ENCODE data around the gene MIPOL1. TPM values are rescaled to one million over a fixed set of nuclear protein-coding genes. Genes with fewer than 3 reads are reported as not detected.
A peak's percentile ranks its signal among the peaks of the same experiment; 100 is the strongest.
"Not testable (repeated sequence)": the region's sequence is repeated elsewhere in the genome, so short reads cannot be mapped to it uniquely, and the experiment has no call there.

Gene MIPOL1
- 7.7 and 8.1 TPM in 2 replicates for total RNA-seq (2014; rRNA removed; shearing (Covaris generic))
- polyA plus RNA-seq (2015; cell fraction: cytosol; rRNA removed): 6.4 and 6.8 TPM in 2 replicates
- 5.8 and 8.9 TPM in 2 replicates for polyA plus RNA-seq (2015; cell fraction: nucleus; rRNA removed)

- peak; percentile 81 for DNase-seq (ENCODE audit: low read depth)
Observed at GRCh38 chr14:37197421-37198272, at the start of gene MIPOL1. Gene MIPOL1, plus strand, starts transcription at chr14:37197937. Its CDS starts 49,952 bp downstream, at chr14:37247889.

- DNase-seq (ENCODE audit: low read depth): peak; percentile 50
Observed at GRCh38 chr14:37150414-37150813, 47.3 kb upstream of the MIPOL1 start.

- DNase-seq (ENCODE audit: low read depth): no peak
Observed at GRCh38 chr14:37153005-37153404, 44.7 kb upstream of the MIPOL1 start.

- DNase-seq (ENCODE audit: low read depth): no peak
Observed at GRCh38 chr14:37153483-37153882, 44.3 kb upstream of the MIPOL1 start.

GRCh38 chr14:37157987-37158386 lies 39.8 kb upstream of the MIPOL1 start:
- DNase-seq (ENCODE audit: low read depth): no peak

GRCh38 chr14:37162307-37162706 lies 35.4 kb upstream of the MIPOL1 start:
- DNase-seq (ENCODE audit: low read depth): not testable (repeated sequence)

- no peak for DNase-seq (ENCODE audit: low read depth)
Observed at GRCh38 chr14:37165794-37166193, 31.9 kb upstream of the MIPOL1 start.

GRCh38 chr14:37167151-37168047 lies 30.3 kb upstream of the MIPOL1 start:
- DNase-seq (ENCODE audit: low read depth): peak; percentile 11

GRCh38 chr14:37168721-37169120 lies 29.0 kb upstream of the MIPOL1 start:
- DNase-seq (ENCODE audit: low read depth): no peak

- DNase-seq (ENCODE audit: low read depth): no peak
Observed at GRCh38 chr14:37170237-37170636, 27.5 kb upstream of the MIPOL1 start.

GRCh38 chr14:37170993-37171392 lies 26.7 kb upstream of the MIPOL1 start:
- DNase-seq (ENCODE audit: low read depth): no peak

- DNase-seq (ENCODE audit: low read depth): no peak
Observed at GRCh38 chr14:37171678-37172023, 26.1 kb upstream of the MIPOL1 start.

- DNase-seq (ENCODE audit: low read depth): peak; percentile 85
Observed at GRCh38 chr14:37172024-37172869, 25.5 kb upstream of the MIPOL1 start, which contains the start of gene SLC25A21. Gene SLC25A21, minus strand, starts transcription at chr14:37172606.

- DNase-seq (ENCODE audit: low read depth): no peak
Observed at GRCh38 chr14:37172936-37173614, 24.7 kb upstream of the MIPOL1 start.

- DNase-seq (ENCODE audit: low read depth): peak; percentile 55
Observed at GRCh38 chr14:37179896-37180502, 17.7 kb upstream of the MIPOL1 start.

GRCh38 chr14:37180886-37181285 lies 16.9 kb upstream of the MIPOL1 start:
- not testable (repeated sequence) for DNase-seq (ENCODE audit: low read depth)

GRCh38 chr14:37181441-37181840 lies 16.3 kb upstream of the MIPOL1 start:
- no peak for DNase-seq (ENCODE audit: low read depth)

- not testable (repeated sequence) for DNase-seq (ENCODE audit: low read depth)
Observed at GRCh38 chr14:37184520-37184919, 13.2 kb upstream of the MIPOL1 start.

GRCh38 chr14:37185670-37186069 lies 12.1 kb upstream of the MIPOL1 start:
- no peak for DNase-seq (ENCODE audit: low read depth)

- no peak for DNase-seq (ENCODE audit: low read depth)
Observed at GRCh38 chr14:37186865-37187264, 10.9 kb upstream of the MIPOL1 start.
